ENCODE results near the gene RRP9. TPM values are rescaled to one million over a fixed set of nuclear protein-coding genes. Genes with fewer than 3 reads are reported as not detected.

The RRP9 gene
- total RNA-seq, 2 experiments from 2014 or later: 6.4 to 7.6 TPM

GRCh38 chr3:51897391-51897790, 44.3 kb downstream of the RRP9 start:
- no peak for DNase-seq
- ChIA-PET CTCF (no interaction called here), POLR2A (no interaction called here)
- H3K4me1 Mint-ChIP-seq (ENCODE audit: low read depth): no peaks in the 10 kb centered on the region
- no peak for TF ChIP-seq CTCF (IDR thresholded peaks at IDR 0.05)
- H3K4me3 ChIP-seq (ENCODE audit: low read length): no peak overlapping the region
- H3K27me3 Mint-ChIP-seq: peaks cover 42% of the 10 kb centered on the region
- ATAC-seq (ENCODE audit: poor library complexity): no peak
- H3K36me3 ChIP-seq (ENCODE audit: insufficient read depth, low read length): no peaks in the 10 kb centered on the region
- H3K4me1 ChIP-seq (ENCODE audit: insufficient read depth, low read length): no peaks in the 10 kb centered on the region
- H3K9me3 Mint-ChIP-seq: no peaks in the 10 kb centered on the region
- no peaks in the 10 kb centered on the region for H3K36me3 Mint-ChIP-seq (ENCODE audit: low read depth)
- intact Hi-C loops (cut with DNase I, micrococcal nuclease): no loop called here
- H3K27me3 ChIP-seq (ENCODE audit: control insufficient read depth in 1 of 2, insufficient read depth in 2 of 2, low read length in 2 of 2): peaks cover 4 to 5% of the 10 kb centered on the region in 2 experiments
- no peaks in the 10 kb centered on the region for H3K9me3 ChIP-seq (ENCODE audit: control insufficient read depth in 1 of 2, insufficient read depth in 1 of 2, low read length in 2 of 2)
- H3K4me3 Mint-ChIP-seq: no peak overlapping the region
- H3K27ac Mint-ChIP-seq: no peak overlapping the region
- H3K27ac ChIP-seq (ENCODE audit: low read depth in 1 of 2, low read length in 2 of 2): no peak overlapping the region

- no peaks in the 10 kb centered on the region for H3K4me1 Mint-ChIP-seq (ENCODE audit: low read depth)
- Histone ChIP-seq H3K4me3 (ENCODE audit: low read length) (no peak overlapping the region), H3K9me3 (ENCODE audit: control insufficient read depth in 1 of 2, insufficient read depth in 1 of 2, low read length in 2 of 2) (no peaks in the 10 kb centered on the region), H3K27ac (ENCODE audit: low read depth in 1 of 2, low read length in 2 of 2) (no peak overlapping the region), H3K27me3 (ENCODE audit: control insufficient read depth in 1 of 2, insufficient read depth in 2 of 2, low read length in 2 of 2) (peaks cover 4 to 8% of the 10 kb centered on the region in 2 experiments), H3K36me3 (ENCODE audit: insufficient read depth, low read length) (no peaks in the 10 kb centered on the region), H3K4me1 (ENCODE audit: insufficient read depth, low read length) (peaks cover 4% of the 10 kb centered on the region)
- POLR2A ChIA-PET: no interaction called here
- no peaks in the 10 kb centered on the region for H3K36me3 Mint-ChIP-seq (ENCODE audit: low read depth)
- H3K4me3 Mint-ChIP-seq: no peak overlapping the region
- H3K9me3 Mint-ChIP-seq: no peaks in the 10 kb centered on the region
- peaks cover 41% of the 10 kb centered on the region for H3K27me3 Mint-ChIP-seq
- ATAC-seq (ENCODE audit: poor library complexity): no peak
- CTCF ChIA-PET: no interaction called here
- DNase-seq: no peak
- intact Hi-C loops (cut with DNase I, micrococcal nuclease): no loop called here
- no peak for TF ChIP-seq CTCF (IDR thresholded peaks at IDR 0.05)
- no peak overlapping the region for H3K27ac Mint-ChIP-seq
These were observed 44.9 kb downstream of the RRP9 start for GRCh38 chr3:51896607-51897305.

GRCh38 chr3:51894939-51895338, 46.8 kb downstream of the RRP9 start:
- Histone ChIP-seq H3K36me3 (ENCODE audit: insufficient read depth, low read length) (no peaks in the 10 kb centered on the region), H3K4me3 (ENCODE audit: low read length) (no peak overlapping the region), H3K9me3 (ENCODE audit: control insufficient read depth in 1 of 2, insufficient read depth in 1 of 2, low read length in 2 of 2) (no peaks in the 10 kb centered on the region), H3K4me1 (ENCODE audit: insufficient read depth, low read length) (peaks cover 8% of the 10 kb centered on the region), H3K27ac (ENCODE audit: low read depth in 1 of 2, low read length in 2 of 2) (no peak overlapping the region), H3K27me3 (ENCODE audit: control insufficient read depth in 1 of 2, insufficient read depth in 2 of 2, low read length in 2 of 2) (peaks cover 4 to 6% of the 10 kb centered on the region in 2 experiments)
- no peaks in the 10 kb centered on the region for H3K4me1 Mint-ChIP-seq (ENCODE audit: low read depth)
- H3K36me3 Mint-ChIP-seq (ENCODE audit: low read depth): no peaks in the 10 kb centered on the region
- ATAC-seq (ENCODE audit: poor library complexity) (no peak), DNase-seq (no peak)
- no peak overlapping the region for H3K27ac Mint-ChIP-seq
- ChIA-PET CTCF (no interaction called here), POLR2A (no interaction called here)
- no peak overlapping the region for H3K4me3 Mint-ChIP-seq
- peaks cover 30% of the 10 kb centered on the region for H3K27me3 Mint-ChIP-seq
- no peaks in the 10 kb centered on the region for H3K9me3 Mint-ChIP-seq
- intact Hi-C loops (cut with DNase I, micrococcal nuclease): no loop called here
- no peak for TF ChIP-seq CTCF (IDR thresholded peaks at IDR 0.05)

Measured in CD4-positive, alpha-beta T cell (primary cell).